NB4 (cell line): Measurements from ENCODE around the gene PTRH1.

ENCODE experiments used
- DNase-seq: peaks from one replicate; pipeline ENCODE4 v3.0.0; 2010; ENCODE audit warnings: low read depth
- H3K4me3 ChIP-seq: one replicate; pipeline ENCODE4 v1.5.1; 2011; ENCODE audit warnings: mild to moderate bottlenecking, low read depth, low read length, moderate library complexity
- MYC ChIP-seq: IDR thresholded peaks from 2 replicates; pipeline ENCODE4 v1.6.1; 2011; ENCODE audit warnings: low read depth, low read length
- POLR2A ChIP-seq: IDR thresholded peaks from 2 replicates; pipeline ENCODE4 v1.6.1; 2011; ENCODE audit warnings: mild to moderate bottlenecking; ENCODE audit not compliant: insufficient read length; ENCODE audit errors: extremely low read depth
- TF ChIP-seq, protein P1 (sequence below): IDR thresholded peaks from one replicate; pipeline ENCODE4 v1.5.1; 2012; ENCODE audit warnings: low read depth, low read length
- TF ChIP-seq, protein P2 (sequence below): IDR thresholded peaks from 2 replicates; pipeline ENCODE4 v1.6.1; 2011; ENCODE audit warnings: low read depth, low read length

The PTRH1 gene

DNA sequence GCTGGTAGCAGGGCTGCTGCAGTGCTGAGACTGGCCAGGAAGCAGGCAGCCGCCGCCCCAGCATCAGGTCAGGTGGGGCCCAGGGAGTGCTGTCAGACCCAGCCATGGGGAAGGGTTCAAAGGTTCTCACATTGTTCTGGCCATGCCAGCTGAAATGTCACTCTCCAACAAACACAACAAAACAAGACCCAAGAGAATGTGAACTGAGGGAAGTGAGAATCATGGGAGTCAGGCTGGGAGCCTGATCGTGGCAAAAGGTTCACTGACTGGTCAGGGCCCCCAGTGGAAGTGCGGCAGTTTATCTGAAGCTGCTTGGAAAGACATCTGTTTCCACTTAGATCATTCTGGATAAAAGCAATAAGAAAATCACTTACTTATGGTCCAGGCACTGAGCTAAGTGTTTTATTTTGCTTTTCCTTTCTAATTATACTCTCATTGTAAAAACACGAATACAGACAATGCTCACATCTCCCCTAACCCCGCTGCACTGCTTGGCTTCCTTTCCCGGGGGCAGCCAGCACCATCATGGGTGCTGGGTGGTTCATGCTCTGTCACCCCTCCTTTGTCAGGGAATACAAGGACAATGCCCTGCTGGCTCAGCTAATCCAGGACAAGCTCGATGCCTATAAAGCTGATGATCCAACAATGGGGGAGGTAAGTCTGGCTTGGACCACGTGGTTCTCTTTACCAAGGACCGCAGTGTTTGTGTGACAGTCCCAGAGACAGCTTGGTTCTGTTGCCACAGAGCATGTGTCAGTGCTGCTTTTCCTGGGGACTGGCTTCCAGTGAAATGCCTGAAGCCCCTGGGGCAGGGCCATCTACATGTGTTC, 50.6 kb downstream of the PTRH1 start:
- no peak for TF ChIP-seq POLR2A
- TF ChIP-seq, protein P1, sequence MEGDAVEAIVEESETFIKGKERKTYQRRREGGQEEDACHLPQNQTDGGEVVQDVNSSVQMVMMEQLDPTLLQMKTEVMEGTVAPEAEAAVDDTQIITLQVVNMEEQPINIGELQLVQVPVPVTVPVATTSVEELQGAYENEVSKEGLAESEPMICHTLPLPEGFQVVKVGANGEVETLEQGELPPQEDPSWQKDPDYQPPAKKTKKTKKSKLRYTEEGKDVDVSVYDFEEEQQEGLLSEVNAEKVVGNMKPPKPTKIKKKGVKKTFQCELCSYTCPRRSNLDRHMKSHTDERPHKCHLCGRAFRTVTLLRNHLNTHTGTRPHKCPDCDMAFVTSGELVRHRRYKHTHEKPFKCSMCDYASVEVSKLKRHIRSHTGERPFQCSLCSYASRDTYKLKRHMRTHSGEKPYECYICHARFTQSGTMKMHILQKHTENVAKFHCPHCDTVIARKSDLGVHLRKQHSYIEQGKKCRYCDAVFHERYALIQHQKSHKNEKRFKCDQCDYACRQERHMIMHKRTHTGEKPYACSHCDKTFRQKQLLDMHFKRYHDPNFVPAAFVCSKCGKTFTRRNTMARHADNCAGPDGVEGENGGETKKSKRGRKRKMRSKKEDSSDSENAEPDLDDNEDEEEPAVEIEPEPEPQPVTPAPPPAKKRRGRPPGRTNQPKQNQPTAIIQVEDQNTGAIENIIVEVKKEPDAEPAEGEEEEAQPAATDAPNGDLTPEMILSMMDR, result no peak
- TF ChIP-seq MYC, result no peak
- TF ChIP-seq, protein P2, sequence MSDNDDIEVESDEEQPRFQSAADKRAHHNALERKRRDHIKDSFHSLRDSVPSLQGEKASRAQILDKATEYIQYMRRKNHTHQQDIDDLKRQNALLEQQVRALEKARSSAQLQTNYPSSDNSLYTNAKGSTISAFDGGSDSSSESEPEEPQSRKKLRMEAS, result no peak
- no peak for DNase-seq
- H3K4me3 ChIP-seq, result no peak overlapping the region

DNA sequence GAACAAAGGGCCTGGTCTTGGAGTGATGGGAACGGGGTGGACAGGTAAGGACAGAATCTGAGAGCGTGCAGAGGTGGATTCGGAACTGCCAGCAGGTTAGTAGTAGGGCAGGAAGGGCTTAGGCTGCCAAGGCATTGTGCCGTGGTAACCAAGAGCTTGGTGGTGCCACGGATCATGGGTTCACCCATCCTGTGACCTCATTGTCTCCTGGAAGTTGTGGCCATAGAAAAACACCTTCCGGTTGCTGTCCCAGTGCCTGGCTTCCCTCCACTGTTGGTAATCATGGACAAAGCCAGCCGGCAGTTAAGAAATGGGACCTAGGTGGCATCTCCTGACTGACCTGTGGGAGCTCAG, 51.2 kb downstream of the PTRH1 start:
- no peak overlapping the region for H3K4me3 ChIP-seq
- TF ChIP-seq, protein P1, result no peak
- TF ChIP-seq, protein P2, result no peak
- TF ChIP-seq POLR2A, result no peak
- no peak for TF ChIP-seq MYC
- DNase-seq, result no peak
